Endodermal cell (in vitro differentiated cells): ENCODE results near the gene EEA1. TPM values are rescaled to one million over a fixed set of nuclear protein-coding genes. Genes with fewer than 3 reads are reported as not detected.

Experiments used
- DNase-seq: peaks from one replicate; pipeline ENCODE4 v3.0.0-alpha.2; 2017
- H3K27ac ChIP-seq: 2 replicates; pipeline ENCODE4 v1.5.1; 2013; ENCODE audit warnings: mild to moderate bottlenecking, low read depth, low read length, moderate library complexity
- H3K27me3 ChIP-seq: 2 replicates; pipeline ENCODE4 v1.6.1; 2013; ENCODE audit warnings: mild to moderate bottlenecking, low read length, moderate library complexity; ENCODE audit not compliant: insufficient read depth, control insufficient read depth, poor library complexity, severe bottlenecking
- H3K36me3 ChIP-seq: 2 replicates; pipeline ENCODE4 v1.7.0; 2013; ENCODE audit warnings: mild to moderate bottlenecking, low read length, moderate library complexity; ENCODE audit not compliant: control insufficient read depth, insufficient read depth
- H3K4me1 ChIP-seq: one replicate; pipeline ENCODE4 v1.7.0; 2013; ENCODE audit warnings: low read length; ENCODE audit not compliant: control insufficient read depth, insufficient read depth
- H3K4me3 ChIP-seq: 2 replicates; pipeline ENCODE4 v1.5.1; 2013; ENCODE audit warnings: mild to moderate bottlenecking, low read length, moderate library complexity
- H3K9ac ChIP-seq: 2 replicates; pipeline ENCODE4 v1.6.1; 2013; ENCODE audit warnings: mild to moderate bottlenecking, low read length, moderate library complexity; ENCODE audit not compliant: poor library complexity, severe bottlenecking; ENCODE audit errors: extremely low read depth
- H3K9me3 ChIP-seq: 2 replicates; pipeline ENCODE4 v1.6.1; 2013; ENCODE audit warnings: mild to moderate bottlenecking, low read length, moderate library complexity; ENCODE audit not compliant: control insufficient read depth
- H3K27ac Mint-ChIP-seq: 2 replicates; pipeline ENCODE4 v1.8.0; 2020; ENCODE audit warnings: mixed read lengths
- H3K27me3 Mint-ChIP-seq: 2 replicates; pipeline ENCODE4 v1.8.0; 2021; ENCODE audit warnings: mild to moderate bottlenecking, mixed read lengths; ENCODE audit not compliant: insufficient read depth
- H3K36me3 Mint-ChIP-seq: 2 replicates; pipeline ENCODE4 v1.8.0; 2020; ENCODE audit warnings: low read depth, mixed read lengths
- H3K4me1 Mint-ChIP-seq: 2 replicates; pipeline ENCODE4 v1.8.0; 2020; ENCODE audit warnings: mixed read lengths
- H3K4me3 Mint-ChIP-seq: 2 replicates; pipeline ENCODE4 v1.8.0; 2020; ENCODE audit warnings: mild to moderate bottlenecking, moderate library complexity, mixed read lengths
- H3K9me3 Mint-ChIP-seq: 2 replicates; pipeline ENCODE4 v1.8.0; 2020; ENCODE audit warnings: mild to moderate bottlenecking, mixed read lengths
- CTCF ChIP-seq: fragments of 200-600 bp; sonication (generic); conservative IDR thresholded peaks from 2 replicates; pipeline ENCODE4 v1.5.0; 2021; ENCODE audit warnings: antibody characterized with exemption, mild to moderate bottlenecking
- WGBS, 2 experiments: methylation state at CpG; one replicate each; pipeline versions ENCODE4 v1.1.5 to v1.1.7; 2013; ENCODE audit warnings: missing lambda C conversion rate in 2 of 2, mixed read lengths in 1 of 2; ENCODE audit not compliant: insufficient coverage in 1 of 2, insufficient read length in 1 of 2; 5-methylcytosine and 5-hydroxymethylcytosine counted together
- total RNA-seq, 2 donors: library from RNA; stranded (reverse); fragmentation: NEBNext Ultra II Directional in 1 of 2; extraction: Animal tissue kit (Norgen Biotek cat#: 25700) in 1 of 2; gene quantifications; 2 replicates in 1 of 2; 3 replicates in 1 of 2; pipeline ENCODE4 v1.2.1, GENCODE V29; 2021

EEA1 gene
- total RNA-seq, 2 donors from 2014 or later, result 28.2 to 32.5 TPM

- Mint-ChIP-seq H3K27ac (no peak overlapping the region), H3K27me3 (no peaks in the 10 kb centered on the region), H3K9me3 (no peaks in the 10 kb centered on the region), H3K4me3 (no peak overlapping the region), H3K4me1 (no peaks in the 10 kb centered on the region), H3K36me3 (peaks cover 21% of the 10 kb centered on the region)
- H3K9me3 ChIP-seq, result no peaks in the 10 kb centered on the region
- no peak for DNase-seq
- H3K36me3 ChIP-seq, result peaks cover 62% of the 10 kb centered on the region
- no peak overlapping the region for H3K27ac ChIP-seq
- H3K4me3 ChIP-seq, result no peak overlapping the region
- no peak for TF ChIP-seq CTCF
- H3K4me1 ChIP-seq, result no peaks in the 10 kb centered on the region
- no peaks in the 10 kb centered on the region for H3K27me3 ChIP-seq
- WGBS, 2 experiments, result 89% methylated on average over 1 of the region's 1 CpG; no CpG with 5 or more reads in 1 of the 2 experiments
- no peak overlapping the region for H3K9ac ChIP-seq
Measured at GRCh38 chr12:92784356-92784755, 144.7 kb downstream of the EEA1 start.

GRCh38 chr12:92779902-92780301 is 149.2 kb downstream of the EEA1 start:
- Mint-ChIP-seq H3K9me3 (no peaks in the 10 kb centered on the region), H3K4me3 (no peak overlapping the region), H3K4me1 (no peaks in the 10 kb centered on the region), H3K36me3 (peaks cover 27% of the 10 kb centered on the region), H3K27ac (no peak overlapping the region), H3K27me3 (no peaks in the 10 kb centered on the region)
- TF ChIP-seq CTCF, result no peak
- DNase-seq, result no peak
- Histone ChIP-seq H3K36me3 (peaks cover 85% of the 10 kb centered on the region), H3K4me3 (no peak overlapping the region), H3K4me1 (no peaks in the 10 kb centered on the region), H3K9ac (no peak overlapping the region), H3K27ac (no peak overlapping the region), H3K9me3 (no peaks in the 10 kb centered on the region), H3K27me3 (no peaks in the 10 kb centered on the region)
- 78% methylated on average over 1 of the region's 1 CpG; no CpG with 5 or more reads in 1 of the 2 experiments for WGBS, 2 experiments

- Mint-ChIP-seq H3K27me3 (no peaks in the 10 kb centered on the region), H3K9me3 (no peaks in the 10 kb centered on the region), H3K36me3 (peaks cover 29% of the 10 kb centered on the region), H3K4me3 (no peak overlapping the region), H3K4me1 (no peaks in the 10 kb centered on the region), H3K27ac (no peak overlapping the region)
- H3K27ac ChIP-seq, result no peak overlapping the region
- WGBS, 2 experiments, result 96 to 100% methylated on average over 1 to 3 of the region's 3 CpGs
- TF ChIP-seq CTCF, result no peak
- no peaks in the 10 kb centered on the region for H3K4me1 ChIP-seq
- no peak overlapping the region for H3K4me3 ChIP-seq
- H3K27me3 ChIP-seq, result no peaks in the 10 kb centered on the region
- no peak overlapping the region for H3K9ac ChIP-seq
- H3K9me3 ChIP-seq, result no peaks in the 10 kb centered on the region
- DNase-seq, result no peak
- H3K36me3 ChIP-seq, result peaks cover 78% of the 10 kb centered on the region
Measured at GRCh38 chr12:92778525-92778924, 150.6 kb downstream of the EEA1 start.
